GM23248 (cell line): Measurements from ENCODE around the gene DDX18.

ENCODE experiments used
- EZH2 ChIP-seq: fragments of 200-600 bp; sonication (generic); IDR thresholded peaks from 2 replicates; pipeline ENCODE4 v1.6.1; 2018; ENCODE audit warnings: antibody characterized with exemption, mild to moderate bottlenecking; ENCODE audit not compliant: insufficient read depth, poor library complexity, severe bottlenecking
- EZH2phosphoT487 ChIP-seq: fragments of 200-600 bp; sonication (generic); IDR thresholded peaks from 2 replicates; pipeline ENCODE4 v1.6.1; 2018; ENCODE audit warnings: antibody characterized with exemption, moderate library complexity, mild to moderate bottlenecking, low read depth; ENCODE audit not compliant: insufficient read depth

GRCh38 chr2:117858892-117859531, 44.5 kb downstream of the DDX18 start:
- TF ChIP-seq EZH2 (no peak), EZH2phosphoT487 (no peak)
